Choroid plexus epithelial cell (primary cell): ENCODE measurements around the gene PARN.

Experiments used
- DNase-seq: peaks from one replicate; pipeline ENCODE4 v3.0.0-alpha.2; 2010; ENCODE audit warnings: low read depth
- H3K4me3 ChIP-seq: 2 replicates; pipeline ENCODE4 v1.5.1; 2011; ENCODE audit warnings: low read depth, mild to moderate bottlenecking, control low read depth, low read length, moderate library complexity
- CTCF ChIP-seq: conservative IDR thresholded peaks from 2 replicates; pipeline ENCODE4 v1.5.1; 2011; ENCODE audit warnings: low read depth, mild to moderate bottlenecking, control low read depth, inconsistent platforms, low read length, moderate library complexity

Gene PARN

GRCh38 chr16:14486520-14487303 lies 143.3 kb downstream of the PARN start:
- peak overlapping the region; percentile 41 for H3K4me3 ChIP-seq
- DNase-seq: peak; percentile 95
- TF ChIP-seq CTCF: no peak

- H3K4me3 ChIP-seq: no peak overlapping the region
- no peak for DNase-seq
- no peak for TF ChIP-seq CTCF
Observed at GRCh38 chr16:14485811-14486519, 144.1 kb downstream of the PARN start.

- no peak for TF ChIP-seq CTCF
- no peak overlapping the region for H3K4me3 ChIP-seq
- peak; percentile 45 for DNase-seq
Observed at GRCh38 chr16:14485121-14485551, 144.9 kb downstream of the PARN start.

GRCh38 chr16:14483819-14484385 lies 146.2 kb downstream of the PARN start:
- no peak overlapping the region for H3K4me3 ChIP-seq
- no peak for TF ChIP-seq CTCF
- DNase-seq: no peak

- no peak for DNase-seq
- H3K4me3 ChIP-seq: no peak overlapping the region
- TF ChIP-seq CTCF: no peak
Observed at GRCh38 chr16:14476183-14476582, 153.9 kb downstream of the PARN start.

GRCh38 chr16:14475370-14476139 lies 154.5 kb downstream of the PARN start:
- no peak for TF ChIP-seq CTCF
- DNase-seq: peak; percentile 25
- no peak overlapping the region for H3K4me3 ChIP-seq
